HFF-Myc (cell line): ENCODE results near the gene GDF11.

Experiments
- DNase-seq: peaks from one replicate; pipeline ENCODE4 v3.0.0-alpha.2; 2011; ENCODE audit warnings: low read depth; ENCODE audit errors: extremely low read depth
- H3K4me3 ChIP-seq: replicated peaks from 2 replicates; pipeline ENCODE4 v1.5.1; 2011; ENCODE audit warnings: low read depth, mild to moderate bottlenecking, control low read depth, low read length
- CTCF ChIP-seq: IDR thresholded peaks from 2 replicates; pipeline ENCODE4 v1.5.1; 2012; ENCODE audit warnings: mild to moderate bottlenecking, low read depth, low read length, control low read depth; ENCODE audit errors: missing control alignments

The GDF11 gene

GRCh38 chr12:55795950-55796349 lies 53.0 kb downstream of the GDF11 start:
- no peak for TF ChIP-seq CTCF
- no peak overlapping the region for H3K4me3 ChIP-seq
- DNase-seq, result no peak

GRCh38 chr12:55797068-55797467 lies 54.1 kb downstream of the GDF11 start:
- H3K4me3 ChIP-seq, result no peak overlapping the region
- no peak for DNase-seq
- TF ChIP-seq CTCF, result peak; percentile 56

GRCh38 chr12:55797550-55797949 lies 54.6 kb downstream of the GDF11 start:
- no peak overlapping the region for H3K4me3 ChIP-seq
- DNase-seq, result no peak
- TF ChIP-seq CTCF, result no peak
